ENCODE results near the gene KSR1. TPM values are rescaled to one million over a fixed set of nuclear protein-coding genes. Genes with fewer than 3 reads are reported as not detected.

Gene KSR1
- total and polyA plus RNA-seq, 2 of the 8 experiments (the other 6 are each of a cell fraction or from before 2014, with no cell fraction given) = 14.1 to 34.7 TPM

GRCh38 chr17:27667656-27668487, 211.6 kb downstream of the KSR1 start:
- Histone ChIP-seq H4K5ac (ENCODE audit: insufficient read length, low read depth, low read length) (no peak overlapping the region), H3K18ac (ENCODE audit: extremely low read depth, low read length) (no peak overlapping the region), H2BK15ac (ENCODE audit: low read length) (no peak overlapping the region), H3K4ac (replicated peaks; ENCODE audit: insufficient read length, low read depth, low read length) (no peak overlapping the region), H4K8ac (ENCODE audit: extremely low read depth, insufficient read depth, low read length) (no peak overlapping the region; the same call in 1 of the 2 replicates), H3K56ac (replicated peaks; ENCODE audit: insufficient read length, low read depth, low read length) (no peak overlapping the region), H2AFZ (ENCODE audit: low read length) (no peak overlapping the region), H2BK120ac (replicated peaks; ENCODE audit: low read depth, low read length) (no peak overlapping the region), H3K9me3 (ENCODE audit: insufficient read depth in 2 of 2, low read depth in 1 of 2, low read length in 1 of 2) (no peaks in the 10 kb centered on the region), H3K9ac (replicated peaks in 1 of 4; ENCODE audit: extremely low read depth in 1 of 4, low read depth in 3 of 4, low read length in 3 of 4) (no peak overlapping the region), H2BK12ac (ENCODE audit: low read depth, low read length) (no peak overlapping the region), H4K20me1 (replicated peaks in 1 of 2; ENCODE audit: control insufficient read depth in 1 of 2, insufficient read depth in 2 of 2, low read length in 2 of 2) (peaks cover 0 to 2% of the 10 kb centered on the region in 2 experiments), H3K79me1 (ENCODE audit: low read depth, low read length) (no peaks in the 10 kb centered on the region), H3K23me2 (ENCODE audit: low read depth, low read length) (no peaks in the 10 kb centered on the region), H3K4me2 (ENCODE audit: insufficient read depth in 1 of 2, low read depth in 2 of 2, low read length in 2 of 2) (no peak overlapping the region), H2BK5ac (ENCODE audit: low read depth, low read length) (no peak overlapping the region), H3K79me2 (ENCODE audit: control insufficient read depth in 1 of 2, insufficient read depth in 2 of 2, low read length in 2 of 2) (no peaks in the 10 kb centered on the region), H3K4me3 (ENCODE audit: extremely low read depth in 1 of 4, insufficient read depth in 2 of 4, low read depth in 3 of 4, low read length in 4 of 4) (no peak overlapping the region), H2AK5ac (ENCODE audit: low read depth, low read length) (no peak overlapping the region), H3K14ac (ENCODE audit: insufficient read length) (no peak overlapping the region), H3K36me3 (ENCODE audit: control insufficient read depth in 2 of 4, insufficient read depth in 4 of 4, low read length in 3 of 4) (no peaks in the 10 kb centered on the region), H4K91ac (replicated peaks; ENCODE audit: insufficient read length, low read length) (no peak overlapping the region), H3K23ac (ENCODE audit: insufficient read length) (no peak overlapping the region), H3K27me3 (replicated peaks in 1 of 4; ENCODE audit: control insufficient read depth in 3 of 4, extremely low read depth in 1 of 4, insufficient read depth in 3 of 4, low read length in 3 of 4) (no peaks in the 10 kb centered on the region), H3K27ac (ENCODE audit: low read depth, low read length) (no peak overlapping the region), H2BK20ac (ENCODE audit: low read length) (no peak overlapping the region), H3K4me1 (replicated peaks in 1 of 4; ENCODE audit: control insufficient read depth in 3 of 4, insufficient read depth in 4 of 4, low read length in 3 of 4) (no peaks in the 10 kb centered on the region)
- DNase-seq (ENCODE audit: low read depth in 1 of 2, low spot score in 2 of 2) (no peak), FAIRE-seq (no peak)
- POLR2A ChIA-PET (ENCODE audit: partially characterized antibody) = no interaction called here
- WGBS, 2 experiments (ENCODE audit: extremely low coverage in 1 of 2, insufficient coverage in 1 of 2, insufficient read length in 1 of 2, insufficient replicate concordance in 2 of 2, low coverage in 1 of 2, low lambda C conversion rate in 2 of 2, missing lambda C conversion rate in 1 of 2) = 88% methylated on average over 11 of the region's 12 CpGs; no CpG with 5 or more reads in 1 of the 2 experiments
- CTCF ChIA-PET (ENCODE audit: partially characterized antibody) = no interaction called here
- no peak for TF ChIP-seq SIRT6 (IDR thresholded peaks at IDR 0.05; ENCODE audit: low read length)
- no peak for TF ChIP-seq GABPA (IDR thresholded peaks at IDR 0.05; ENCODE audit: borderline replicate concordance, insufficient read depth, low read length)
- no peak for TF ChIP-seq EZH2 (IDR thresholded peaks at IDR 0.05; ENCODE audit: low read depth, low read length, severe bottlenecking)
- TF ChIP-seq CTCF (IDR thresholded peaks at IDR 0.05; ENCODE audit: control extremely low read depth in 1 of 3, insufficient read depth in 1 of 3, low read depth in 1 of 3, low read length in 3 of 3) = no peak
- TF ChIP-seq RAD21 (IDR thresholded peaks at IDR 0.05 in 1 of 2, conservative IDR thresholded peaks at IDR 0.05 in 1 of 2; ENCODE audit: low read depth in 2 of 2, low read length in 2 of 2) = no peak
- no peak for TF ChIP-seq TCF12 (IDR thresholded peaks at IDR 0.05; ENCODE audit: low read depth, low read length)
- no peak for TF ChIP-seq BACH1 (IDR thresholded peaks at IDR 0.05; ENCODE audit: low read length)
- no peak for TF ChIP-seq SP2 (IDR thresholded peaks at IDR 0.05; ENCODE audit: low read length)
- TF ChIP-seq RNF2 (IDR thresholded peaks at IDR 0.05; ENCODE audit: borderline replicate concordance, low read depth, low read length, missing control alignments, poor library complexity, severe bottlenecking) = no peak

Data from H1 (cell line).